GM12878 (cell line): ENCODE results near the gene HIVEP3. TPM values are rescaled to one million over a fixed set of nuclear protein-coding genes. Genes with fewer than 3 reads are reported as not detected.

ENCODE experiments used
- ATAC-seq: fragments of 200-7000 bp; cut with Tn5 transposase; 3 replicates; pipeline ENCODE4 v1.9.1; 2020; ENCODE audit warnings: mild to moderate bottlenecking, moderate library complexity
- BruUV-seq: library from RNA; stranded (reverse); fragments of 400-500 nt; replicated peaks from 2 replicates; lab custom pipeline; 2021; lab: Mats Ljungman, UMichigan
- CTCF ChIA-PET: fragments of 300-600 bp; sonication (Branson Sonifier 250); formaldehyde crosslinking; extraction: SDS; loops from one replicate; lab custom pipeline; 2021; ENCODE audit warnings: inconsistent platforms; lab: Yijun Ruan, JAX
- POLR2A ChIA-PET: fragments of 350-600 bp; formaldehyde crosslinking; extraction: SDS; loops from one replicate; lab custom pipeline; 2021; ENCODE audit warnings: inconsistent platforms; lab: Charles Lee
- RAD21 ChIA-PET: fragments of 300-600 bp; sonication (Branson Sonifier 250); formaldehyde crosslinking; loops from one replicate; lab custom pipeline; 2023; ENCODE audit warnings: antibody characterized with exemption; ENCODE audit not compliant: unreplicated experiment; lab: Charles Lee
- SMC1A ChIA-PET: fragments of 300-600 bp; sonication (Branson Sonifier 250); formaldehyde crosslinking; loops from one replicate; lab custom pipeline; 2023; ENCODE audit not compliant: unreplicated experiment, uncharacterized antibody; lab: Charles Lee
- DNase-seq: peaks from one replicate; pipeline ENCODE4 v3.0.0-alpha.2; 2011; ENCODE audit warnings: low read depth, low spot score
- FAIRE-seq: peaks from 3 replicates; lab custom pipeline; 2011; peaks lifted over from hg19 to GRCh38; lab: Jason Lieb, UNC
- H2AFZ ChIP-seq: 2 replicates; pipeline ENCODE4 v1.6.0; 2011; ENCODE audit warnings: low read depth, low read length, control low read depth; ENCODE audit not compliant: control insufficient read depth
- H3K27ac ChIP-seq: 2 replicates; pipeline ENCODE4 v1.5.1; 2011; ENCODE audit warnings: control low read depth; ENCODE audit not compliant: control insufficient read depth, insufficient read depth
- H3K27me3 ChIP-seq, 2 experiments: replicated peaks in 1 of 2; 2 replicates each; pipeline versions ENCODE4 v1.6.0 to v1.6.1; 2011; ENCODE audit warnings: low read length in 1 of 2; ENCODE audit not compliant: control insufficient read depth in 2 of 2, insufficient read depth in 2 of 2
- H3K36me3 ChIP-seq, 2 experiments: 2 replicates each; pipeline ENCODE4 v1.5.1; 2011; ENCODE audit warnings: low read length in 1 of 2; ENCODE audit not compliant: control insufficient read depth in 2 of 2, insufficient read depth in 2 of 2
- H3K4me1 ChIP-seq: 2 replicates; pipeline ENCODE4 v1.6.1; 2011; ENCODE audit warnings: mild to moderate bottlenecking, low read length, moderate library complexity, mixed read lengths; ENCODE audit not compliant: control insufficient read depth, insufficient read depth
- H3K4me2 ChIP-seq: 2 replicates; pipeline ENCODE4 v1.6.0; 2011; ENCODE audit warnings: control low read depth; ENCODE audit not compliant: control insufficient read depth, insufficient read depth
- H3K4me3 ChIP-seq: fragments of 200-600 bp; sonication (generic); 2 replicates; pipeline ENCODE4 v1.5.1; 2016
- H3K79me2 ChIP-seq: 2 replicates; pipeline ENCODE4 v1.6.0; 2011; ENCODE audit warnings: low read length; ENCODE audit not compliant: control insufficient read depth, insufficient read depth
- H3K9ac ChIP-seq: 2 replicates; pipeline ENCODE4 v1.8.0; 2011; ENCODE audit warnings: low read length, control low read depth, mixed read lengths; ENCODE audit not compliant: control insufficient read depth, insufficient read depth
- H3K9me3 ChIP-seq: replicated peaks from 3 replicates; pipeline ENCODE4 v1.5.1; 2011; ENCODE audit warnings: mild to moderate bottlenecking, low read length; ENCODE audit not compliant: control insufficient read depth, insufficient read depth
- H4K20me1 ChIP-seq: 2 replicates; pipeline ENCODE4 v1.6.0; 2011; ENCODE audit not compliant: control insufficient read depth, insufficient read depth
- CHD2 ChIP-seq: IDR thresholded peaks from 2 replicates; pipeline ENCODE4 v1.6.1; 2011; ENCODE audit warnings: low read depth, low read length, improper control_type of control experiment, borderline replicate concordance
- CREB1 ChIP-seq: IDR thresholded peaks from 2 replicates; pipeline ENCODE4 v1.6.1; 2012; ENCODE audit warnings: low read depth, mild to moderate bottlenecking, inconsistent platforms
- EP300 ChIP-seq, 2 experiments: fragments of 150-350 bp in 1 of 2; IDR thresholded peaks; 2 replicates each; pipeline ENCODE4 v1.6.1; 2011 to 2012; ENCODE audit warnings: low read depth in 2 of 2, low read length in 2 of 2, borderline replicate concordance in 1 of 2, improper control_type of control experiment in 1 of 2, inconsistent platforms in 1 of 2; ENCODE audit not compliant: control insufficient read depth in 1 of 2
- EZH2 ChIP-seq: IDR thresholded peaks from 2 replicates; pipeline ENCODE4 v1.6.1; 2012; ENCODE audit warnings: low read depth, mild to moderate bottlenecking, control low read depth, inconsistent platforms, low read length, borderline replicate concordance; ENCODE audit not compliant: control insufficient read depth
- FOS ChIP-seq: IDR thresholded peaks from 3 replicates; pipeline ENCODE4 v1.6.1; 2011; ENCODE audit warnings: borderline replicate concordance; ENCODE audit not compliant: insufficient read length; ENCODE audit errors: extremely low read depth
- FOXM1 ChIP-seq: IDR thresholded peaks from 2 replicates; pipeline ENCODE4 v1.6.1; 2012; ENCODE audit warnings: low read depth, mild to moderate bottlenecking, inconsistent platforms, low read length, moderate library complexity
- IKZF2 ChIP-seq, 2 experiments: fragments of 450-650 bp; IDR thresholded peaks; 2 replicates each; pipeline ENCODE4 v1.6.1; 2017; ENCODE audit warnings: mild to moderate bottlenecking in 2 of 2, moderate library complexity in 2 of 2
- NR2F1 ChIP-seq: fragments of 450-650 bp; conservative IDR thresholded peaks from 2 replicates; pipeline ENCODE4 v1.6.1; 2017; ENCODE audit warnings: mild to moderate bottlenecking
- PAX5 ChIP-seq: IDR thresholded peaks from 2 replicates; pipeline ENCODE4 v1.6.1; 2011; ENCODE audit warnings: low read depth, low read length, borderline replicate concordance
- PML ChIP-seq: IDR thresholded peaks from 2 replicates; pipeline ENCODE4 v1.6.1; 2012; ENCODE audit warnings: low read length, inconsistent platforms
- RBBP5 ChIP-seq: fragments of 200-600 bp; sonication (generic); conservative IDR thresholded peaks from 2 replicates; pipeline ENCODE4 v1.6.1; 2016
- SIX5 ChIP-seq: IDR thresholded peaks from 2 replicates; pipeline ENCODE4 v1.6.1; 2011; ENCODE audit warnings: mild to moderate bottlenecking, low read depth, low read length, moderate library complexity; ENCODE audit not compliant: severe bottlenecking
- SMARCA5 ChIP-seq: fragments of 450-650 bp; IDR thresholded peaks from 2 replicates; pipeline ENCODE4 v1.6.1; 2017; ENCODE audit warnings: mild to moderate bottlenecking
- SUZ12 ChIP-seq: fragments of 200-600 bp; sonication (generic); IDR thresholded peaks from one replicate; pipeline ENCODE4 v1.6.1; 2018; ENCODE audit warnings: antibody characterized with exemption, mild to moderate bottlenecking; ENCODE audit not compliant: unreplicated experiment
- TAF1 ChIP-seq: IDR thresholded peaks from 2 replicates; pipeline ENCODE4 v1.6.1; 2011; ENCODE audit warnings: mild to moderate bottlenecking, low read depth, low read length, borderline replicate concordance
- ZBED1 ChIP-seq: IDR thresholded peaks from 2 replicates; pipeline ENCODE4 v1.6.1; 2016; ENCODE audit warnings: borderline replicate concordance
- ZNF217 ChIP-seq: fragments of 450-650 bp; IDR thresholded peaks from 2 replicates; pipeline ENCODE4 v1.6.1; 2017; ENCODE audit warnings: antibody characterized with exemption, mild to moderate bottlenecking
- ZNF24 ChIP-seq: fragments of 450-650 bp; IDR thresholded peaks from 2 replicates; pipeline ENCODE4 v1.6.1; 2017; ENCODE audit warnings: antibody characterized with exemption, mild to moderate bottlenecking
- WGBS: methylation state at CpG from one replicate; pipeline ENCODE4 v1.1.6; 2016; ENCODE audit warnings: low lambda C conversion rate; ENCODE audit not compliant: insufficient replicate concordance, insufficient coverage; ENCODE audit errors: missing lambda C conversion rate; 5-methylcytosine and 5-hydroxymethylcytosine counted together
- in situ Hi-C: fragments of 300-500 bp; cut with MboI; formaldehyde crosslinking; loops from 9 replicates; pipeline ENCODE4 v1.14.3; 2018; ENCODE audit warnings: mixed read lengths
- intact Hi-C: fragments of 100-400 bp; cut with micrococcal nuclease; formaldehyde crosslinking; loops from one replicate; pipeline ENCODE4 v1.14.2; 2022; ENCODE audit not compliant: unreplicated experiment
- polyA plus RNA-seq, 11 experiments: library from polyadenylated mRNA; depleted of rRNA in 4 of 11; unstranded in 6 of 11; stranded (reverse) in 5 of 11; fragments of >200 nt; fragmentation: Nextera tagmentation in 4 of 11; fragmentation: Illumina TruSeq in 1 of 11; extraction: Ambion mirVana in 4 of 11; extraction: Trizol in 1 of 11; gene quantifications; 1 replicate in 1 of 11; 2 replicates in 10 of 11; pipeline versions ENCODE4 v1.2.1 to v1.2.3, GENCODE V29; 2011 to 2016; ENCODE audit warnings: inconsistent platforms in 2 of 11, missing spikeins in 2 of 11, low read depth in 1 of 11
- total RNA-seq, 4 experiments: library from RNA; depleted of rRNA in 3 of 4; stranded (reverse); fragments of >200 nt in 3 of 4; fragmentation: Illumina TruSeq in 1 of 4; extraction: Trizol in 1 of 4; gene quantifications; 2 replicates each; pipeline versions ENCODE4 v1.2.1 to v1.2.3, GENCODE V29; 2013 to 2021
- TF ChIP-seq, protein P1 (sequence below): IDR thresholded peaks from 2 replicates; pipeline ENCODE4 v1.6.1; 2011; ENCODE audit warnings: low read depth, low read length, improper control_type of control experiment, borderline replicate concordance
- TF ChIP-seq, protein P2 (sequence below): fragments of 450-650 bp; IDR thresholded peaks from 2 replicates; pipeline ENCODE4 v1.6.1; 2017; ENCODE audit warnings: mild to moderate bottlenecking

The HIVEP3 gene
- total and polyA plus RNA-seq, 10 of the 15 experiments (the other 5 are each of a cell fraction or from before 2014, with no cell fraction given), result 1.8 to 13.6 (median 3.8) TPM

DNA sequence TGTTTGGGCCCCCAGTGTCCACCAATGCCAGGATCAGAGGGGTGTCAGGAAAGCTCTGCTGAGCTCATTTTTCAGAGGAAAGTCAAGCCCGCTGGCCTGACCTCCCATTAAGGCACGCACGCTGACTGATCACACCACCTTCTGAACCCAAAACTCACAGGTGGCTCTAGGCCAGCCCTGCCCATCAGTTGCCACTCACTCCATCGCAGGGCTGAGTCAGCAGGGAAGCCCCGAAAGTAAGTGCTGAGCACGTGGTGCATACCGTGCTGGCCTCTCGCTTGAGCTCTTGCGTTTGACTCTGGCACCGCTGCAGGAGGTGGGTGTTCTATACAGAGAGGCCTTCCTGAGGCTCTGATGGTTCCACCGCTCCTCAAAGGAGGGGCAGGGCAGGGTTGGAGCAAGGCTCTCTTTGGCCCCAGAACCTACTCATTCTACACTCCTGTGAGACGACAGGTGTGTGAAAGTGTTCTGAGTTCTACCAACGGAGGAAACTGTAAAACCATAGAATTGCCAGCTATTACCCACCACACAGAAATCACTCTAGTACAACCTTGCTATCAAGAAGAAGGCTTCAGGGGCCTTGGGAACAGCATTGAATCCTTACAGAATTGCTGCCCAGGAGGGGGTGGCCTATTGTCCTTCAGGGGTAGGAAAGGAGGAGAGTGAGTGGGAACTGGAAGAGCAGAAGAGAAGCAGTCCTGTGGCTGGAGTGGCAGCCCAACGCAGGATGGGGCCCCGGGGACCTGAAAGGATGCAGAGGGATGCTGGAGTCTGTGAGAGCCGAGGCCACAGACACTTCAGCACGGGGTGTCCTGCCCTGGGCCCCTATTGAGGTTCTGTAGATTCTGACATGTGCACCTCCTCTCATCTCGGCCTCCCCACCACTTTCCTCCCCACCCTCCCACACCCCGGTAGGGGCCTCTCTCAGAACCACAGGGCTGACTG, 219.5 kb downstream of the HIVEP3 start:
- no peaks in the 10 kb centered on the region for H3K79me2 ChIP-seq
- ChIA-PET SMC1A (interaction anchor here (0.6 to 4.6 kb wide), 25 partner anchors 9 to 121 kb away, joined by 3 to 34 read pairs (median 8); no protein-coding TSS in a partner anchor), RAD21 (interaction anchor here (0.6 to 6.3 kb wide), 29 partner anchors 10 to 336 kb away, joined by 3 to 81 read pairs (median 4); no protein-coding TSS in a partner anchor), POLR2A (interaction anchor here (0.6 to 3.0 kb wide), 22 partner anchors 9 to 106 kb away, joined by 3 to 21 read pairs (median 5); no protein-coding TSS in a partner anchor), CTCF (interaction anchor here (0.7 to 2.5 kb wide), 18 partner anchors 9 to 169 kb away, joined by 3 to 12 read pairs (median 4); no protein-coding TSS in a partner anchor)
- H3K9ac ChIP-seq, result peak overlapping the region; percentile 3
- H3K4me2 ChIP-seq, result peak overlapping the region; percentile 47
- BruUV-seq, result no TSS peak
- 4% methylated on average over 17 of the region's 19 CpGs for WGBS
- no peaks in the 10 kb centered on the region for H3K36me3 ChIP-seq
- H2AFZ ChIP-seq, result peak overlapping the region; percentile 54
- H3K27me3 ChIP-seq, result no peaks in the 10 kb centered on the region
- peaks cover 35% of the 10 kb centered on the region for H3K4me1 ChIP-seq
- ATAC-seq (peak; percentile 96), DNase-seq (peak; percentile 86), FAIRE-seq (peak; percentile 95)
- H3K27ac ChIP-seq, result peak overlapping the region; percentile 9; the same call in 1 of the 2 replicates
- no peaks in the 10 kb centered on the region for H4K20me1 ChIP-seq
- no peak overlapping the region for H3K4me3 ChIP-seq
- H3K9me3 ChIP-seq, result no peaks in the 10 kb centered on the region
- in situ Hi-C loops (no loop called here), intact Hi-C loops (loop anchor here (2.0 kb wide), 1 partner anchor 28 kb away; no protein-coding TSS in a partner anchor)
- TF ChIP-seq FOXM1 (no peak), EZH2 (no peak), ZBED1 (no peak), ZNF217 (0 out of 2 replicates have a peak, but pooled peaks have one; percentile 8), TAF1 (no peak), CHD2 (0 out of 2 replicates have a peak, but pooled peaks have one; percentile 33), PML (no peak), SUZ12 (no peak), ZNF24 (no peak), RBBP5 (no peak), EP300 (IDR thresholded peaks at IDR 0.05; ENCODE audit: borderline replicate concordance in 1 of 2, control insufficient read depth in 1 of 2, low read depth in 2 of 2, low read length in 2 of 2) (peak in 1 of 2 experiments; percentile 47; a peak in 1 of 4 replicates), FOS (no peak), PAX5 (no peak; the same call in 1 of the 2 replicates), SMARCA5 (no peak), CREB1 (0 out of 2 replicates have a peak, but pooled peaks have one; percentile 9), IKZF2 (IDR thresholded peaks at IDR 0.05) (peak; percentile 43 to 71; a peak in 3 of 4 replicates), SIX5 (no peak), NR2F1 (peak; percentile 70)
- TF ChIP-seq, protein P1, sequence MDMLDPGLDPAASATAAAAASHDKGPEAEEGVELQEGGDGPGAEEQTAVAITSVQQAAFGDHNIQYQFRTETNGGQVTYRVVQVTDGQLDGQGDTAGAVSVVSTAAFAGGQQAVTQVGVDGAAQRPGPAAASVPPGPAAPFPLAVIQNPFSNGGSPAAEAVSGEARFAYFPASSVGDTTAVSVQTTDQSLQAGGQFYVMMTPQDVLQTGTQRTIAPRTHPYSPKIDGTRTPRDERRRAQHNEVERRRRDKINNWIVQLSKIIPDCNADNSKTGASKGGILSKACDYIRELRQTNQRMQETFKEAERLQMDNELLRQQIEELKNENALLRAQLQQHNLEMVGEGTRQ, result peak; percentile 77
- TF ChIP-seq, protein P2, sequence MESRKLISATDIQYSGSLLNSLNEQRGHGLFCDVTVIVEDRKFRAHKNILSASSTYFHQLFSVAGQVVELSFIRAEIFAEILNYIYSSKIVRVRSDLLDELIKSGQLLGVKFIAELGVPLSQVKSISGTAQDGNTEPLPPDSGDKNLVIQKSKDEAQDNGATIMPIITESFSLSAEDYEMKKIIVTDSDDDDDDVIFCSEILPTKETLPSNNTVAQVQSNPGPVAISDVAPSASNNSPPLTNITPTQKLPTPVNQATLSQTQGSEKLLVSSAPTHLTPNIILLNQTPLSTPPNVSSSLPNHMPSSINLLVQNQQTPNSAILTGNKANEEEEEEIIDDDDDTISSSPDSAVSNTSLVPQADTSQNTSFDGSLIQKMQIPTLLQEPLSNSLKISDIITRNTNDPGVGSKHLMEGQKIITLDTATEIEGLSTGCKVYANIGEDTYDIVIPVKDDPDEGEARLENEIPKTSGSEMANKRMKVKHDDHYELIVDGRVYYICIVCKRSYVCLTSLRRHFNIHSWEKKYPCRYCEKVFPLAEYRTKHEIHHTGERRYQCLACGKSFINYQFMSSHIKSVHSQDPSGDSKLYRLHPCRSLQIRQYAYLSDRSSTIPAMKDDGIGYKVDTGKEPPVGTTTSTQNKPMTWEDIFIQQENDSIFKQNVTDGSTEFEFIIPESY, result no peak
